Breast epithelium (tissue), 3 donors: ENCODE measurements around the gene PARD3B.

ENCODE experiments used
- POLR2A ChIP-seq: fragments of 450-650 bp; IDR thresholded peaks from one replicate; pipeline ENCODE4 v1.6.1; 2016; ENCODE audit warnings: antibody characterized with exemption, mild to moderate bottlenecking, moderate library complexity
- TF ChIP-seq, protein P1 (sequence below), 3 donors: fragments of 450-650 bp; IDR thresholded peaks; one replicate each; pipeline ENCODE4 v1.5.1; 2016 to 2017; ENCODE audit warnings: antibody characterized with exemption in 3 of 3, mild to moderate bottlenecking in 3 of 3, moderate library complexity in 3 of 3

DNA sequence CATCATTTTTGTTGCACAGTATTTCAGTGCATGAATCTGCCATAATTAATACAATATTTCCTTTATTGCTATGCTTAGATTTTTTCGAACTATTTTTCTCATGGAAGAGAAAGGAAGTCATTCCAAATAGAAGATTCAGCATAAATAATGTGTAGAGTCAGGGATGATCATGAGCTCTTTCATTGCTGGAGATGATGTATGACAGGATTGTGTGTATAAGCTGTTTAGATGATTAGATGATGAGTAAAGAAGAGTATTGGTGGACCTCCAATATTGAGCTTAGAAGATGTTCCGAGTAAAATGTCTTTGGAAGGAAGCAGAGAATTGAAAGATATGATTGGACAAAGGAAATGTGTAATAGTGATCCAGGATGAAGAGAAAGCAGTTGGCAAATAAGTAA, 364.5 kb downstream of the PARD3B start:
- TF ChIP-seq, protein P1, sequence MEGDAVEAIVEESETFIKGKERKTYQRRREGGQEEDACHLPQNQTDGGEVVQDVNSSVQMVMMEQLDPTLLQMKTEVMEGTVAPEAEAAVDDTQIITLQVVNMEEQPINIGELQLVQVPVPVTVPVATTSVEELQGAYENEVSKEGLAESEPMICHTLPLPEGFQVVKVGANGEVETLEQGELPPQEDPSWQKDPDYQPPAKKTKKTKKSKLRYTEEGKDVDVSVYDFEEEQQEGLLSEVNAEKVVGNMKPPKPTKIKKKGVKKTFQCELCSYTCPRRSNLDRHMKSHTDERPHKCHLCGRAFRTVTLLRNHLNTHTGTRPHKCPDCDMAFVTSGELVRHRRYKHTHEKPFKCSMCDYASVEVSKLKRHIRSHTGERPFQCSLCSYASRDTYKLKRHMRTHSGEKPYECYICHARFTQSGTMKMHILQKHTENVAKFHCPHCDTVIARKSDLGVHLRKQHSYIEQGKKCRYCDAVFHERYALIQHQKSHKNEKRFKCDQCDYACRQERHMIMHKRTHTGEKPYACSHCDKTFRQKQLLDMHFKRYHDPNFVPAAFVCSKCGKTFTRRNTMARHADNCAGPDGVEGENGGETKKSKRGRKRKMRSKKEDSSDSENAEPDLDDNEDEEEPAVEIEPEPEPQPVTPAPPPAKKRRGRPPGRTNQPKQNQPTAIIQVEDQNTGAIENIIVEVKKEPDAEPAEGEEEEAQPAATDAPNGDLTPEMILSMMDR (IDR thresholded peaks at IDR 0.05): no peak
- TF ChIP-seq POLR2A: no peak
